ENCODE data around the gene HBE1. TPM values are rescaled to one million over a fixed set of nuclear protein-coding genes. Genes with fewer than 3 reads are reported as not detected.

The HBE1 gene
- total RNA-seq, 1 experiment from 2014 or later: 3.2 TPM

DNA sequence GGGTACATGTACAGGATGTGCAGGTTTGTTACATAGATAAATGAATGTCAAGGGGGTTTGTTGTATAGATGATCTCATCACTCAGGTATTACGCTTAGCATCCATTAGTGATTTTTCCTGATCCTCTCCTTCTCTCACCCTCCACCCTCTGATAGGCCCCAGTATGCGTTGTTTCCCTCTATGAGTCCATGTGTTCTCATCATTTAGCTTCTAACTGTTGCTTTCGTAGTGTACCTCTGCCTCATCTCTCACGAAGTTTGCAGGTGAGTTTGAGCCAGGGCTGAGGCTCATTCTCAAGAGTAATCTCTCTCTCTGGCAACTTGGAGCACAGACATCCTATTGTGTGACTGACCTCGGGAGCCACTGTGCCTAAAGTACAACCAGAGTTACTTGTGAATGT lies 4.7 kb upstream of the HBE1 start:
- ATAC-seq (no peak), DNase-seq (ENCODE audit: low read depth, low spot score) (no peak)
- no peak overlapping the region for H3K4me3 ChIP-seq (ENCODE audit: low read depth in 2 of 2, low read length in 2 of 2)
- H3K4me1 ChIP-seq (ENCODE audit: control insufficient read depth, insufficient read depth, low read length): no peaks in the 10 kb centered on the region
- in situ Hi-C loops (cut with HindIII; ENCODE audit: low pct_unique_long_range_greater_than_20kb, low sequenced_read_pairs) (no loop called here), intact Hi-C loops (cut with micrococcal nuclease; ENCODE audit: unreplicated experiment) (no loop called here)
- TF ChIP-seq SIN3A (IDR thresholded peaks at IDR 0.05; ENCODE audit: borderline replicate concordance, insufficient read depth, low read depth, low read length) (no peak), TCF7L2 (IDR thresholded peaks at IDR 0.05; ENCODE audit: low read depth, low read length) (no peak), POLR2AphosphoS5 (IDR thresholded peaks at IDR 0.05; ENCODE audit: low read depth, low read length) (no peak)
- TF ChIP-seq, protein P1, sequence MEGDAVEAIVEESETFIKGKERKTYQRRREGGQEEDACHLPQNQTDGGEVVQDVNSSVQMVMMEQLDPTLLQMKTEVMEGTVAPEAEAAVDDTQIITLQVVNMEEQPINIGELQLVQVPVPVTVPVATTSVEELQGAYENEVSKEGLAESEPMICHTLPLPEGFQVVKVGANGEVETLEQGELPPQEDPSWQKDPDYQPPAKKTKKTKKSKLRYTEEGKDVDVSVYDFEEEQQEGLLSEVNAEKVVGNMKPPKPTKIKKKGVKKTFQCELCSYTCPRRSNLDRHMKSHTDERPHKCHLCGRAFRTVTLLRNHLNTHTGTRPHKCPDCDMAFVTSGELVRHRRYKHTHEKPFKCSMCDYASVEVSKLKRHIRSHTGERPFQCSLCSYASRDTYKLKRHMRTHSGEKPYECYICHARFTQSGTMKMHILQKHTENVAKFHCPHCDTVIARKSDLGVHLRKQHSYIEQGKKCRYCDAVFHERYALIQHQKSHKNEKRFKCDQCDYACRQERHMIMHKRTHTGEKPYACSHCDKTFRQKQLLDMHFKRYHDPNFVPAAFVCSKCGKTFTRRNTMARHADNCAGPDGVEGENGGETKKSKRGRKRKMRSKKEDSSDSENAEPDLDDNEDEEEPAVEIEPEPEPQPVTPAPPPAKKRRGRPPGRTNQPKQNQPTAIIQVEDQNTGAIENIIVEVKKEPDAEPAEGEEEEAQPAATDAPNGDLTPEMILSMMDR (IDR thresholded peaks at IDR 0.05): no peak
- TF ChIP-seq, protein P2, sequence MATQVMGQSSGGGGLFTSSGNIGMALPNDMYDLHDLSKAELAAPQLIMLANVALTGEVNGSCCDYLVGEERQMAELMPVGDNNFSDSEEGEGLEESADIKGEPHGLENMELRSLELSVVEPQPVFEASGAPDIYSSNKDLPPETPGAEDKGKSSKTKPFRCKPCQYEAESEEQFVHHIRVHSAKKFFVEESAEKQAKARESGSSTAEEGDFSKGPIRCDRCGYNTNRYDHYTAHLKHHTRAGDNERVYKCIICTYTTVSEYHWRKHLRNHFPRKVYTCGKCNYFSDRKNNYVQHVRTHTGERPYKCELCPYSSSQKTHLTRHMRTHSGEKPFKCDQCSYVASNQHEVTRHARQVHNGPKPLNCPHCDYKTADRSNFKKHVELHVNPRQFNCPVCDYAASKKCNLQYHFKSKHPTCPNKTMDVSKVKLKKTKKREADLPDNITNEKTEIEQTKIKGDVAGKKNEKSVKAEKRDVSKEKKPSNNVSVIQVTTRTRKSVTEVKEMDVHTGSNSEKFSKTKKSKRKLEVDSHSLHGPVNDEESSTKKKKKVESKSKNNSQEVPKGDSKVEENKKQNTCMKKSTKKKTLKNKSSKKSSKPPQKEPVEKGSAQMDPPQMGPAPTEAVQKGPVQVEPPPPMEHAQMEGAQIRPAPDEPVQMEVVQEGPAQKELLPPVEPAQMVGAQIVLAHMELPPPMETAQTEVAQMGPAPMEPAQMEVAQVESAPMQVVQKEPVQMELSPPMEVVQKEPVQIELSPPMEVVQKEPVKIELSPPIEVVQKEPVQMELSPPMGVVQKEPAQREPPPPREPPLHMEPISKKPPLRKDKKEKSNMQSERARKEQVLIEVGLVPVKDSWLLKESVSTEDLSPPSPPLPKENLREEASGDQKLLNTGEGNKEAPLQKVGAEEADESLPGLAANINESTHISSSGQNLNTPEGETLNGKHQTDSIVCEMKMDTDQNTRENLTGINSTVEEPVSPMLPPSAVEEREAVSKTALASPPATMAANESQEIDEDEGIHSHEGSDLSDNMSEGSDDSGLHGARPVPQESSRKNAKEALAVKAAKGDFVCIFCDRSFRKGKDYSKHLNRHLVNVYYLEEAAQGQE (IDR thresholded peaks at IDR 0.05; ENCODE audit: insufficient read depth in 1 of 2, low read depth in 2 of 2, low read length in 1 of 2): no peak
- no TSS peak for BruUV-seq (replicated peaks)
- no peaks in the 10 kb centered on the region for H3K9me3 ChIP-seq (ENCODE audit: control insufficient read depth, insufficient read depth, low read depth, low read length)
- H3K36me3 ChIP-seq (ENCODE audit: control insufficient read depth, insufficient read depth, low read length): no peaks in the 10 kb centered on the region
- no peak overlapping the region for H3K27ac ChIP-seq (ENCODE audit: low read length)
- H3K27me3 ChIP-seq (ENCODE audit: control insufficient read depth, insufficient read depth, low read length): no peaks in the 10 kb centered on the region
- ChIA-PET POLR2A (no interaction called here), CTCF (no interaction called here)

DNA sequence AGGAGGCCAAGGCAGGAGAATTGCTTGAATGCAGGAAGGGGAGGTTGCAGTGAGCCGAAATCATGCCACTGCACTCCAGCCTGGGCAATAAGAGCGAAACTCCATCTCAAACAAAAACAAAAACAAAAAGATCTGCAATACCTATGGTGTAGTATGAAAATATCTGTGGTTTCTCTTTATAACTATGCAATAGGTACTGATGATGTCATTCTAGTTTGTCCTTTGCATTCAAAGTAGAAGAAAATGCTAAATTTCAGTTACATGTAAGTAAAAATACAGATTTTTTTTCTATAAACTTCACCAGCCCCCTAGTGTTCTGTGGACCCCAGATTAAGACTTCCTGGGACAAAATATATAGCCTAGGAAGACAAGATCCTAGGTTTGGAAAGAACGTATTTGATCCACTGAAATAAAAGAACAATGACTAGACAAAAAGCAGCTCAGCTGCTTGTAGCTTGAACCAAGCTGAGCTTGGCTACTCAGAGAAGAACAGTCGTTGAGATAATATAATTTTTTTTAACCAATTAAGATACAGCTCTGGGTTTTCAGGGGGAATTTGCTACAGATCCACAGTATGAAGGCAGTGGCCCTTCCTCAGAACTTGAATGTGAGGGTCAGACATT lies 2.8 kb upstream of the HBE1 start:
- ATAC-seq (no peak), DNase-seq (ENCODE audit: low read depth, low spot score) (no peak)
- intact Hi-C loops (cut with micrococcal nuclease; ENCODE audit: unreplicated experiment) (no loop called here), in situ Hi-C loops (cut with HindIII; ENCODE audit: low pct_unique_long_range_greater_than_20kb, low sequenced_read_pairs) (no loop called here)
- TF ChIP-seq POLR2AphosphoS5 (IDR thresholded peaks at IDR 0.05; ENCODE audit: low read depth, low read length) (no peak), TCF7L2 (IDR thresholded peaks at IDR 0.05; ENCODE audit: low read depth, low read length) (no peak), SIN3A (IDR thresholded peaks at IDR 0.05; ENCODE audit: borderline replicate concordance, insufficient read depth, low read depth, low read length) (no peak)
- TF ChIP-seq, protein P1 (IDR thresholded peaks at IDR 0.05): no peak
- H3K36me3 ChIP-seq (ENCODE audit: control insufficient read depth, insufficient read depth, low read length): no peaks in the 10 kb centered on the region
- ChIA-PET CTCF (no interaction called here), POLR2A (no interaction called here)
- H3K4me1 ChIP-seq (ENCODE audit: control insufficient read depth, insufficient read depth, low read length): no peaks in the 10 kb centered on the region
- no peak overlapping the region for H3K4me3 ChIP-seq (ENCODE audit: low read depth in 2 of 2, low read length in 2 of 2)
- H3K27me3 ChIP-seq (ENCODE audit: control insufficient read depth, insufficient read depth, low read length): no peaks in the 10 kb centered on the region
- H3K9me3 ChIP-seq (ENCODE audit: control insufficient read depth, insufficient read depth, low read depth, low read length): no peaks in the 10 kb centered on the region
- H3K27ac ChIP-seq (ENCODE audit: low read length): no peak overlapping the region
- no TSS peak for BruUV-seq (replicated peaks)

All from Panc1 (cell line).